Parathyroid adenoma (tissue), 2 donors: Measurements from ENCODE around the gene UBE2I.

Source experiments
- H2AFZ ChIP-seq: fragments of 300-600 bp; sonication (generic); one replicate; pipeline ENCODE4 v1.7.0; 2017; ENCODE audit warnings: antibody characterized with exemption, mild to moderate bottlenecking
- H3K27ac ChIP-seq: fragments of 300-600 bp; sonication (generic); one replicate; pipeline ENCODE4 v1.7.0; 2017
- H3K27me3 ChIP-seq: fragments of 300-600 bp; sonication (generic); one replicate; pipeline ENCODE4 v1.7.0; 2017; ENCODE audit warnings: low read length; ENCODE audit not compliant: control insufficient read depth, insufficient read depth
- H3K36me3 ChIP-seq: fragments of 300-600 bp; sonication (generic); one replicate; pipeline ENCODE4 v1.7.0; 2017; ENCODE audit warnings: low read length; ENCODE audit not compliant: control insufficient read depth, insufficient read depth
- H3K4me1 ChIP-seq: fragments of 300-600 bp; sonication (generic); one replicate; pipeline ENCODE4 v1.7.0; 2017; ENCODE audit warnings: control low read depth
- H3K4me2 ChIP-seq: fragments of 300-600 bp; sonication (generic); one replicate; pipeline ENCODE4 v1.7.0; 2017; ENCODE audit warnings: low read length
- H3K4me3 ChIP-seq: fragments of 300-600 bp; sonication (generic); one replicate; pipeline ENCODE4 v1.7.0; 2017; ENCODE audit warnings: low read depth, low read length
- H3K79me2 ChIP-seq: fragments of 300-600 bp; sonication (generic); one replicate; pipeline ENCODE4 v1.7.0; 2017; ENCODE audit warnings: control low read depth
- H3K9ac ChIP-seq: fragments of 300-600 bp; sonication (generic); one replicate; pipeline ENCODE4 v1.7.0; 2017; ENCODE audit warnings: mild to moderate bottlenecking
- H3K9me3 ChIP-seq: fragments of 300-600 bp; sonication (generic); one replicate; pipeline ENCODE4 v1.7.0; 2017; ENCODE audit warnings: low read length; ENCODE audit not compliant: control insufficient read depth
- CTCF ChIP-seq: fragments of 300-600 bp; sonication (generic); IDR thresholded peaks from one replicate; pipeline ENCODE4 v1.7.0; 2017; ENCODE audit warnings: antibody characterized with exemption, mild to moderate bottlenecking
- donor health status: primary hyperparathyroidism.

The UBE2I gene

GRCh38 chr16:1343428-1344242, 34.2 kb downstream of the UBE2I start:
- Histone ChIP-seq H3K27me3 (no peaks in the 10 kb centered on the region), H3K9me3 (no peaks in the 10 kb centered on the region), H3K79me2 (no peaks in the 10 kb centered on the region), H3K4me1 (peaks cover 6% of the 10 kb centered on the region), H3K4me2 (no peak overlapping the region), H3K9ac (no peak overlapping the region), H3K36me3 (no peaks in the 10 kb centered on the region), H3K4me3 (no peak overlapping the region), H2AFZ (no peak overlapping the region), H3K27ac (no peak overlapping the region)
- TF ChIP-seq CTCF, result no peak

GRCh38 chr16:1344499-1344898, 35.1 kb downstream of the UBE2I start:
- TF ChIP-seq CTCF, result no peak
- H2AFZ ChIP-seq, result no peak overlapping the region
- no peak overlapping the region for H3K27ac ChIP-seq
- H3K9me3 ChIP-seq, result no peaks in the 10 kb centered on the region
- H3K4me3 ChIP-seq, result no peak overlapping the region
- no peaks in the 10 kb centered on the region for H3K79me2 ChIP-seq
- H3K27me3 ChIP-seq, result no peaks in the 10 kb centered on the region
- H3K4me1 ChIP-seq, result peaks cover 6% of the 10 kb centered on the region
- no peaks in the 10 kb centered on the region for H3K36me3 ChIP-seq
- no peak overlapping the region for H3K9ac ChIP-seq
- no peak overlapping the region for H3K4me2 ChIP-seq

- TF ChIP-seq CTCF, result no peak
- Histone ChIP-seq H3K9ac (no peak overlapping the region), H3K4me3 (no peak overlapping the region)
Measured at GRCh38 chr16:1345087-1345486, 35.7 kb downstream of the UBE2I start.

GRCh38 chr16:1345651-1346421, 36.4 kb downstream of the UBE2I start:
- TF ChIP-seq CTCF, result no peak
- Histone ChIP-seq H3K9ac (no peak overlapping the region), H3K4me3 (no peak overlapping the region)

More at GRCh38 chr16:1345087-1345486, 35.7 kb downstream of the UBE2I start:
- H3K9me3 ChIP-seq, result no peaks in the 10 kb centered on the region
- no peak overlapping the region for H2AFZ ChIP-seq
- H3K36me3 ChIP-seq, result no peaks in the 10 kb centered on the region
- no peaks in the 10 kb centered on the region for H3K27me3 ChIP-seq
- H3K4me2 ChIP-seq, result no peak overlapping the region
- no peak overlapping the region for H3K27ac ChIP-seq
- H3K4me1 ChIP-seq, result peaks cover 6% of the 10 kb centered on the region
- no peaks in the 10 kb centered on the region for H3K79me2 ChIP-seq

More at GRCh38 chr16:1345651-1346421, 36.4 kb downstream of the UBE2I start:
- Histone ChIP-seq H3K36me3 (no peaks in the 10 kb centered on the region), H3K4me2 (no peak overlapping the region), H3K27me3 (no peaks in the 10 kb centered on the region), H3K9me3 (no peaks in the 10 kb centered on the region), H3K79me2 (no peaks in the 10 kb centered on the region), H3K27ac (no peak overlapping the region), H3K4me1 (peaks cover 10% of the 10 kb centered on the region), H2AFZ (no peak overlapping the region)
